AG08396 (cell line): ENCODE data around the gene RPA1.

ENCODE experiments used
- DNase-seq: peaks from one replicate; pipeline ENCODE4 v3.0.0; 2012; ENCODE audit warnings: low spot score, mixed read lengths

RPA1 gene

DNA sequence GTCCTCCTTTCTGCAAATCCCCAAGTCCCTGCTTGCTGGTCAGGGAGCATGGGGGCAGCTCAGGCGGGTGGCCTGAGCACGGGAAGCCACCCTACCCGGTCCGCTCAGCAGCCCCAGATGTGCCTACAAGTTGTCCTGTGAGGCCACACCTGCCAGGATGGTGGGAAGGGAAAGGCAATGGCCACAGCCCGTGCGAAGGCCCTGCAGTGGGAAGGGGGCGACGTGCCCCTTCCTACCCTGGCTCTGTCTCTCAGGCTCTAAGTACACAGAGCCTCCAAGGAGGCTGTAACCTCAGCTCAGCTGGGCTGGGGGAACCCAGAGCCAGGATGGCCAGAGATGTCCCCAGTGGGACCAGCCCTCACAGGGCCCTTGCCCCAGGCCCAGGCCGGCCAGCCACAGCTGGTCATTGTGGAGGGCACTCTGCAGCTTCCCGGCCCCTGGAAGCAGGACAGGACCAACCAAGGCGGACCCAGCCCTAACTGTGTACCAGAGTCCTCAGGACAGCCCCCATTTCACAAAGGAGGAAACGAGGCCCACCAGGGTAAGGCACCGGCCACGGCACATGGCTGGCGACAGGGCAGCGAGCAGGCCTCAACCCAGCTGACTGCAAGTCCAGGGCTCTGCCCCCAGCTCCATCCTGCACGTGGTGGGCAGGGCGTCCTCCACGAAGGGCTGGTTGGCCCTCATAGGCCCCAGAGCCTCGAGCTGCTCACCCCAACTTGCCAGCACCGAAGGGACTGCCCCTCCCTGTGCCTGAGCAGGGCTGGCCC, 113.0 kb downstream of the RPA1 start:
- no peak for DNase-seq

DNA sequence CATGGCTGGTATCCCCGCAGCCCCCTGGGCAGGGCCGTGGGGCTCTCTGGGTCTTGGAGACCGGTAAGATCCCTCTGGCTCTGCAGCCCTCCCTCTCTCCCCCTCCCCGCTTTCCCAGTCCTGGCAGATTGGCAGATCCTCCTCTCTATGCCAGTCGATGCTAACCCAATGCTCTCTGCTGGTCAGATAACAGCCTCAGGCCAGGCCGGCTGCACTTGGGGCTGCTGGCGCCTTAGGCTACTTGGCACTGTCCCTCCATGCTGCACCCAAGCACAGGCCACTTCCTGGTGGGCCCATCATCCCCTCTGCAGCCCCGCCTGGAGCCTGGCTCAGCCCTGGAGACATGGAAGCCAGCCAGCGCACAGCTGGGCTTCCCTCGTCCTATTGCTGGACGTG, 113.6 kb downstream of the RPA1 start:
- DNase-seq = no peak

GRCh38 chr17:1945621-1946020, 115.8 kb downstream of the RPA1 start:
- no peak for DNase-seq

DNA sequence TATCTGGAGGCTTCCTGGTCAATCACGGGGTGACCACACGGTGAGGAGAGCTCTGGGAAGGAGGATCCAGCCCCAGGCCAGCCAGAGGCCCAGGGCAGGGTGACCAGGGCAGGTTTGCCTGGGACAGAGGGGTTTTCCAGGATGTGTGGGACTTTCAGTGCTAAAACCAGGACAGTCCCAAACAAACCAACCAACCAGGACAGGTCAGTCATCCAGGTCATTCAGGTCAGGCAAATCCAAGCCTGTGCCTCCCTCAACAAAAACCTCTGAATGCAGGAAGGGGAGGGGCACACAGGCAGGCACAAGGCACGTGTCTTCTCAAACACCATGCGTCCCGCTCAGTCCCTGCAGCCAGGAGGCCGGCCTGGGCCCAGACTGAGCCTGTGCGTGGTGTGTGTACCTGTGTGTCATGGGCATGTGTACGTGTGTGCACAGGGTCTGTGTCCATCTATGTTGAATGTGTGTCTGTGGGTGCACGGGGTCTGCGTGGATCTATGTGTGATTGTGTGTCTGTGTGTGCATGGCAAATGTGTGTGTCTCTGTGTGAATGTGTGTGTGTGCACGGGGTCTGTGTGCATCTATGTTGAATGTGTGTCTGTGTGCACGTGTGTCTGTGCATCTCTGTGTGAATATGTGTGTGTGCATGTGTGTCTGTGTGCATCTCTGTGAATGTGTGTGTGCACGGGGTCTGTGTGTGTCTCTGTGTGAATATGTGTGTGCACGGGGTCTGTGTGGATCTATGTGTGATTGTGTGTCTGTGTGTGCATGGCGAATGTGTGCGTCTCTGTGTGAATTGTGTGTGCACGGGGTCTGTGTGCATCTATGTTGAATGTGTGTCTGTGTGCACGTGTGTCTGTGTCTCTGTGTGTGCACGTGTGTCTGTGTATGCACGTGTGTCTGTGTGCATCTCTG, 116.5 kb downstream of the RPA1 start:
- no peak for DNase-seq

- DNase-seq = no peak
Measured at GRCh38 chr17:1947229-1947742, 117.5 kb downstream of the RPA1 start.

DNA sequence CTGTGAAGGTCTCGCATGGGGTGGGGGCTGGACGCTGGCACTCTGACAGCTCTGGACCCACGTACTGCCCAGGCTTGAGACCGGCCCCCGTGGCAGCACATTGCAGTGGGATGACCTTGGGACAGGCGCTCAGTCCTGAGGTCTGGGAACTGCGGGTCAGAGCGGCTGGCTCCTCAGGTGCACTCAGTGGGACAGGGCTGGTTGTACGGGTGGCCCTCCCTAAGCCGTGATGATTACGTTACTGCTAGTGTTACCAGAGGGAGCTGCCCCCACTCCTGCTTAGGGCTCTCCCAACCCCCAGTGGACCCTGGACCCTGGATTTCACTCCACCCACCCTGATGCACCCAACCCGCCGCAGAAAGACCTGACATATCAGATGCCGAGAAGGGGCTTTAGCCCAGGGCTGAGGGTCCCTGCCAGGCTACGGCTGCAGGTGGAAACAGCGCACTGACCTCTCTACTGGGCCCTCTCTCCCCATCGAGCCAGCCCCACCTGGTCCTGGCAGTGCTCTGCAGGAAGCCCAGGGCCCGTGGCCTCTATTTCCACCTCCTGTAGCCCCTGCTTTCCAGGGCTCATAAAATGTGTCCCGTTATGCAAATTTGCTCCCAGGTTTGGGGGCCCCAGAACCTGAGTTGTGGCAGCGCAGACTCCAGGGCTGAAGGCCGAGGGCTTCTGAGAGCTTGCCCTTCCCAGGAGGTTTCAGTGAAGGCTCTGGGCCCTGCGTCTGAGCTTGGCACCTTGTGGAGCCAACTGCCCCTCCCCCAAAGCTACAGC, 118.1 kb downstream of the RPA1 start:
- DNase-seq = no peak

DNA sequence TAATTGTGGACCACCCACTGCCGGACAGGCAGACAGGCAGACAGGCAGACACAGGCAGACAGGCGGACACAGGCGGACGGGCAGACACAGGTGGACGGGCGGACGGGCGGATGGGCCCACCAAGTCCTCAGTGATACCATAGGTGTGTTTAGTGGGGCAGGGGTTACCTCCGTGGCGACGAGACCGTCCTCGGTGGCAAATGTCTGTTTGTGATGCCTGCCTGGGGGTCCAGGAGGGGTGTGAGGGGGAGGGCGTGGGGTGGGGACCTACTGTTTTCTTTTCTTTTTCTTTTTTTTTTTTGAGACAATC, 118.7 kb downstream of the RPA1 start:
- no peak for DNase-seq
